Activated CD4-positive, alpha-beta memory T cell treated with anti-CD3 and anti-CD28 coated beads for 36 hours (primary cell): Measurements from ENCODE around the gene SLC6A14. TPM values are rescaled to one million over a fixed set of nuclear protein-coding genes. Genes with fewer than 3 reads are reported as not detected.

Experiments
- CTCF ChIA-PET: fragments of 350-600 bp; sonication (Branson Sonifier 250); formaldehyde crosslinking; loops from one replicate; lab custom pipeline; 2021; ENCODE audit warnings: antibody characterized with exemption, inconsistent platforms; lab: Charles Lee
- POLR2A ChIA-PET: fragments of 350-600 bp; sonication (Branson Sonifier 250); formaldehyde crosslinking; loops from one replicate; lab custom pipeline; 2021; ENCODE audit warnings: antibody characterized with exemption; lab: Charles Lee
- DNase-seq: peaks from one replicate; pipeline ENCODE4 v3.0.0-alpha.2; 2020
- H3K27ac Mint-ChIP-seq: one replicate; pipeline ENCODE4 v1.8.0; 2021; ENCODE audit warnings: mixed read lengths
- H3K27me3 Mint-ChIP-seq: one replicate; pipeline ENCODE4 v1.8.0; 2021; ENCODE audit warnings: mixed read lengths
- H3K36me3 Mint-ChIP-seq: one replicate; pipeline ENCODE4 v1.8.0; 2021; ENCODE audit warnings: mixed read lengths
- H3K4me1 Mint-ChIP-seq: one replicate; pipeline ENCODE4 v1.8.0; 2021; ENCODE audit warnings: low read depth, mixed read lengths
- H3K4me3 Mint-ChIP-seq: one replicate; pipeline ENCODE4 v1.8.0; 2021; ENCODE audit warnings: mild to moderate bottlenecking, mixed read lengths
- H3K9me3 Mint-ChIP-seq: one replicate; pipeline ENCODE4 v1.8.0; 2021; ENCODE audit warnings: mixed read lengths
- intact Hi-C: fragments of 100-400 bp; cut with micrococcal nuclease; formaldehyde crosslinking; loops from one replicate; pipeline ENCODE4 v1.15.1; 2023
- total RNA-seq, 2 experiments: library from RNA; stranded (reverse); gene quantifications; one replicate each; pipeline ENCODE4 v1.2.3, GENCODE V29; 2021

SLC6A14 gene
- total RNA-seq, 2 experiments from 2014 or later, result not detected

DNA sequence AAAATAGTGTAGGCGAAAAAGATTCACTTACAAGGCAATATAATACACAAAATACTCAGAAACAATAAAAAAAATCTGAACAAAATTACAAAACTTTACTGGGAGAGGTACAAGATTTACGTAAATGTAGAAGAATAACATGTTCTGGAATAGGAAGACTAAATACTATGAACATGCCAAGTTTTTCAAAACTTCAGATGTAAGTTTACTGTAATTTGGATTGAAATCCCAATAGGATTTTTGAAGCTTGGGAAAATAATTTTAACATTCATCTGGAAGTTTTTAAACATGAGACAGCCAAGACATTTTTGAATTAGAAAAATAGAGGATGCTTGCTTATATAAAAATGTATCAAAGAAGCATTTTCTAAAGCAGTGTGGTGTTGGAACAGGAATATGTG, 56.9 kb downstream of the SLC6A14 start:
- H3K27me3 Mint-ChIP-seq, result no peaks in the 10 kb centered on the region
- ChIA-PET CTCF (no interaction called here), POLR2A (no interaction called here)
- no peaks in the 10 kb centered on the region for H3K36me3 Mint-ChIP-seq
- no peak overlapping the region for H3K27ac Mint-ChIP-seq
- intact Hi-C loops, result no loop called here
- no peak for DNase-seq
- H3K4me3 Mint-ChIP-seq, result no peak overlapping the region
- H3K9me3 Mint-ChIP-seq, result peaks cover 6% of the 10 kb centered on the region
- H3K4me1 Mint-ChIP-seq, result no peaks in the 10 kb centered on the region

DNA sequence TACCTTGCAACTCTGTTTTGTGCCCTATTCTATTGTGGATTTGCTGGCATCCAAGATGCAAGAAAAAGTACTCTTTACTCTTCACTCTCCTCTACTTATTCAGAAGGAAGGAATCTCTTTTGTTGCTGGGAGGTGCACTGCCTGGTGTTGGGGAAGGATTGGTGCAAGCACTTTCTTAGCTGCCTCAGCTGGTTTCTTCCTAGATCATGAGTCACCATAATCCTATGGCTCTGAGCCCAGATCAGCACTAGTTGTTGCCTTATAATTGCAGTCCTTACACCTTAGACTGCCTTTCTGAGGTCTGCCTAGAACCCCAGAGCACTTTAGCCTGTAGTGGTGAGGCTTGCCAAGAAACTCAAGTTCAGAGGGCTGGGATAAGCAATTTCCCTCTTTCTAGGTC, 63.4 kb downstream of the SLC6A14 start:
- Mint-ChIP-seq H3K36me3 (no peaks in the 10 kb centered on the region), H3K27ac (no peak overlapping the region), H3K27me3 (no peaks in the 10 kb centered on the region), H3K9me3 (peaks cover 8% of the 10 kb centered on the region), H3K4me3 (no peak overlapping the region), H3K4me1 (no peaks in the 10 kb centered on the region)
- intact Hi-C loops, result no loop called here
- POLR2A ChIA-PET, result no interaction called here
- DNase-seq, result no peak
- CTCF ChIA-PET, result no interaction called here

Other genes with a start within 250 kb of the SLC6A14 start
- gene CT83, start 26.4 kb downstream of the SLC6A14 start, total RNA-seq, result not detected